Fibroblast of lung (primary cell): ENCODE results near the gene FAM25G. TPM values are rescaled to one million over a fixed set of nuclear protein-coding genes. Genes with fewer than 3 reads are reported as not detected.

Experiments used
- DNase-seq, 2 donors: peaks; one replicate each; pipeline versions ENCODE4 v3.0.0 to v3.0.0-alpha.2; 2010; ENCODE audit warnings: low read depth in 2 of 2
- H2AFZ ChIP-seq: 2 replicates; pipeline ENCODE4 v1.5.1; 2012; ENCODE audit warnings: low read length, control low read depth, inconsistent platforms
- H3K27ac ChIP-seq: 2 replicates; pipeline ENCODE4 v1.5.1; 2011; ENCODE audit warnings: low read length, control low read depth; ENCODE audit not compliant: insufficient read depth
- H3K27me3 ChIP-seq: 2 replicates; pipeline ENCODE4 v1.5.1; 2011; ENCODE audit warnings: mild to moderate bottlenecking, low read length; ENCODE audit not compliant: control insufficient read depth, insufficient read depth
- H3K36me3 ChIP-seq: 2 replicates; pipeline ENCODE4 v1.5.1; 2011; ENCODE audit warnings: low read length; ENCODE audit not compliant: control insufficient read depth, insufficient read depth
- H3K4me1 ChIP-seq: 2 replicates; pipeline ENCODE4 v1.5.1; 2011; ENCODE audit warnings: low read length; ENCODE audit not compliant: control insufficient read depth, insufficient read depth; ENCODE audit errors: extremely low read depth
- H3K4me2 ChIP-seq: 2 replicates; pipeline ENCODE4 v1.5.1; 2011; ENCODE audit warnings: low read length, control low read depth; ENCODE audit not compliant: insufficient read depth; ENCODE audit errors: extremely low read depth
- H3K4me3 ChIP-seq, 4 experiments: fragments of 200-600 bp in 1 of 4; sonication (generic) in 1 of 4; replicated peaks in 1 of 4; 2 replicates each; pipeline ENCODE4 v1.5.1; 2011 to 2016; ENCODE audit warnings: low read length in 4 of 4, low read depth in 3 of 4, mild to moderate bottlenecking in 3 of 4, control low read depth in 2 of 4, inconsistent platforms in 1 of 4, mixed read lengths in 1 of 4; ENCODE audit not compliant: insufficient read depth in 1 of 4; ENCODE audit errors: control extremely low read depth in 1 of 4
- H3K79me2 ChIP-seq: 2 replicates; pipeline ENCODE4 v1.5.1; 2012; ENCODE audit warnings: mild to moderate bottlenecking, low read length, inconsistent platforms; ENCODE audit not compliant: control insufficient read depth, insufficient read depth
- H3K9ac ChIP-seq: 2 replicates; pipeline ENCODE4 v1.5.1; 2011; ENCODE audit warnings: mild to moderate bottlenecking, low read length, control low read depth; ENCODE audit not compliant: insufficient read depth
- H3K9me3 ChIP-seq: 2 replicates; pipeline ENCODE4 v1.5.1; 2012; ENCODE audit warnings: low read depth, low read length; ENCODE audit not compliant: control insufficient read depth, insufficient read depth
- H4K20me1 ChIP-seq: 2 replicates; pipeline ENCODE4 v1.5.1; 2011; ENCODE audit warnings: low read length; ENCODE audit not compliant: control insufficient read depth, insufficient read depth; ENCODE audit errors: extremely low read depth
- CTCF ChIP-seq, 2 donors: IDR thresholded peaks in 1 of 2; conservative IDR thresholded peaks in 1 of 2; 1 replicate in 1 of 2; 2 replicates in 1 of 2; pipeline ENCODE4 v1.5.1; 2011 to 2012; ENCODE audit warnings: low read length in 2 of 2, control low read depth in 1 of 2, inconsistent platforms in 1 of 2, low read depth in 1 of 2, mild to moderate bottlenecking in 1 of 2
- EZH2 ChIP-seq: IDR thresholded peaks from 2 replicates; pipeline ENCODE4 v1.5.1; 2012; ENCODE audit warnings: low read length, control low read depth, mild to moderate bottlenecking; ENCODE audit errors: missing control alignments
- polyA plus RNA-seq, 2 donors: library from polyadenylated mRNA; depleted of rRNA in 1 of 2; stranded (reverse) in 1 of 2; unstranded in 1 of 2; fragments of >200 nt; gene quantifications; 2 replicates each; pipeline ENCODE4 v1.2.1, GENCODE V29; 2011 to 2012; ENCODE audit warnings: missing spikeins in 1 of 2
- total RNA-seq: library from RNA; depleted of rRNA; stranded (reverse); fragments of >200 nt; gene quantifications from 2 replicates; pipeline ENCODE4 v1.2.1, GENCODE V29; 2014

FAM25G gene
- total and polyA plus RNA-seq, 2 donors (not counting 1 experiment from before 2014, with no cell fraction given) = not detected

GRCh38 chr10:47454780-47455058 is 36.8 kb downstream of the FAM25G start:
- Histone ChIP-seq H3K4me2 (no peak overlapping the region), H4K20me1 (no peaks in the 10 kb centered on the region), H3K4me3 (no peak overlapping the region), H2AFZ (no peak overlapping the region), H3K79me2 (no peaks in the 10 kb centered on the region), H3K36me3 (no peaks in the 10 kb centered on the region), H3K4me1 (peaks cover 2% of the 10 kb centered on the region), H3K27me3 (peaks cover 6% of the 10 kb centered on the region), H3K9me3 (no peaks in the 10 kb centered on the region), H3K9ac (no peak overlapping the region), H3K27ac (no peak overlapping the region)
- no peak for DNase-seq
- TF ChIP-seq CTCF (conservative IDR thresholded peaks at IDR 0.05 in 1 of 2, IDR thresholded peaks at IDR 0.05 in 1 of 2; ENCODE audit: low read depth in 1 of 2, low read length in 2 of 2) (no peak), EZH2 (no peak)

DNA sequence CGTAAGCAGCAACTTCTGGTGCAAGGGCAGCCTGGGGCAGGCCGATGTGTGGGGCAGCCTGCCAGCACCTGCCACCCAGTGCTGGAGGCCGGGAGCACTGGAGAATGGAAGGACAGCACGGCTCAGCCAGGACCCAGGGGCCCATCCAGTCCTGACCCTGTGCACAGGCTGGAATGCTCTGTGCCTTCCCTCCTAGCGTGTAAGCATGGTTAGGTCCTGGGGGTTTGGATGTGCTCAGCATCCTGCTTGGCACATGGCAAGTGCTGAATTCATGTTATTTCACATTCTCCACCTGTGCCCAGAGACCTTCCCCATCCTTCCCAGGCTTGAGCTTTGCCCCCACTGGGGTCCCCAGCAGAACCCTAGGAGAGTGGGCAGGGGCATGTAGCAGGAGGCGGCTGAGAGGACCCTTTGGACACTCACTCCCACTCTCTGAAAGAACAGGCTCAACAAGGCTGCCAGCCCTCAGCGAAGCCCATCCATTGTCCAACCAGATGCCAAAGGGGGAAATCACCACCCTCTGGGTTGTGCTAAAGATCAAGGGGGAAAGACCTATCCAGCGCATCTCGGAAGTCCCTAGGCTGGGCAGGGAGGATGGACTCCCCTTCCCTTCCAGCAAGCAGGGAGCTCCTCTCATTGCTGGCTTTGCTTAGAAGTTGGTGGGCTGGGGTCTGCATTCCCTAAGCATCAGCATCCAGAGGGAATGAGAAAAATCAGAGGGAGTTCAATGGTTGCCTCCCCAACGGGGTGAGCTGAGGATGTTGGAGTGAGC is 37.3 kb downstream of the FAM25G start:
- no peak overlapping the region for H3K9ac ChIP-seq
- H3K27me3 ChIP-seq = peaks cover 6% of the 10 kb centered on the region
- H3K9me3 ChIP-seq = no peaks in the 10 kb centered on the region
- peaks cover 2% of the 10 kb centered on the region for H3K4me1 ChIP-seq
- no peak overlapping the region for H3K4me3 ChIP-seq
- H4K20me1 ChIP-seq = no peaks in the 10 kb centered on the region
- no peaks in the 10 kb centered on the region for H3K36me3 ChIP-seq
- no peak for DNase-seq
- no peaks in the 10 kb centered on the region for H3K79me2 ChIP-seq
- no peak overlapping the region for H3K27ac ChIP-seq
- TF ChIP-seq EZH2 (no peak), CTCF (conservative IDR thresholded peaks at IDR 0.05 in 1 of 2, IDR thresholded peaks at IDR 0.05 in 1 of 2; ENCODE audit: low read depth in 1 of 2, low read length in 2 of 2) (no peak)
- no peak overlapping the region for H2AFZ ChIP-seq
- no peak overlapping the region for H3K4me2 ChIP-seq

- H3K27ac ChIP-seq = no peak overlapping the region
- no peak overlapping the region for H3K9ac ChIP-seq
- H2AFZ ChIP-seq = no peak overlapping the region
- H3K9me3 ChIP-seq = no peaks in the 10 kb centered on the region
- DNase-seq = no peak
- no peak overlapping the region for H3K4me2 ChIP-seq
- no peaks in the 10 kb centered on the region for H3K79me2 ChIP-seq
- TF ChIP-seq CTCF (conservative IDR thresholded peaks at IDR 0.05 in 1 of 2, IDR thresholded peaks at IDR 0.05 in 1 of 2; ENCODE audit: low read depth in 1 of 2, low read length in 2 of 2) (no peak), EZH2 (no peak)
- no peak overlapping the region for H3K4me3 ChIP-seq
- H3K36me3 ChIP-seq = no peaks in the 10 kb centered on the region
- peaks cover 2% of the 10 kb centered on the region for H3K4me1 ChIP-seq
- H4K20me1 ChIP-seq = no peaks in the 10 kb centered on the region
- peaks cover 6% of the 10 kb centered on the region for H3K27me3 ChIP-seq
These were observed 38.1 kb downstream of the FAM25G start for GRCh38 chr10:47453141-47454007.
